ENCODE data around the gene ACTL8.

Gene ACTL8

GRCh38 chr1:17765444-17766411 lies 10.6 kb downstream of the ACTL8 start:
- Histone ChIP-seq H3K27ac (ENCODE audit: low read length) (no peak overlapping the region), H3K9ac (ENCODE audit: low read length) (no peak overlapping the region), H3K4me2 (ENCODE audit: low read depth, low read length) (no peak overlapping the region), H3K36me3 (replicated peaks; ENCODE audit: insufficient read depth, low read length) (no peaks in the 10 kb centered on the region), H3K9me3 (replicated peaks; ENCODE audit: insufficient read depth, low read length) (no peaks in the 10 kb centered on the region), H3K27me3 (replicated peaks; ENCODE audit: insufficient read depth, low read length) (peaks cover 87% of the 10 kb centered on the region), H3K9me2 (replicated peaks; ENCODE audit: insufficient read depth, low read length) (no peaks in the 10 kb centered on the region), H3F3A (ENCODE audit: insufficient read depth, low read length) (no peaks in the 10 kb centered on the region), H3K79me2 (ENCODE audit: low read length) (no peaks in the 10 kb centered on the region), H4K20me1 (ENCODE audit: insufficient read depth, low read length) (no peaks in the 10 kb centered on the region), H3K4me1 (ENCODE audit: low read length) (no peaks in the 10 kb centered on the region), H2AFZ (ENCODE audit: low read length) (no peak overlapping the region), H3K4me3 (ENCODE audit: low read length) (no peak overlapping the region)
- no peak for DNase-seq
- TF ChIP-seq CTCF (IDR thresholded peaks at IDR 0.05; ENCODE audit: low read length) (no peak), EZH2phosphoT487 (IDR thresholded peaks at IDR 0.05; ENCODE audit: low read length) (no peak), EZH2 (optimal IDR thresholded peaks at IDR 0.05; ENCODE audit: low read depth, low read length) (no peak)

GRCh38 chr1:17768651-17769241 lies 13.6 kb downstream of the ACTL8 start:
- TF ChIP-seq EZH2phosphoT487 (IDR thresholded peaks at IDR 0.05; ENCODE audit: low read length) (no peak), EZH2 (optimal IDR thresholded peaks at IDR 0.05; ENCODE audit: low read depth, low read length) (no peak), CTCF (IDR thresholded peaks at IDR 0.05; ENCODE audit: low read length) (no peak)
- Histone ChIP-seq H3K79me2 (ENCODE audit: low read length) (no peaks in the 10 kb centered on the region), H3K9me2 (replicated peaks; ENCODE audit: insufficient read depth, low read length) (no peaks in the 10 kb centered on the region), H3K4me1 (ENCODE audit: low read length) (no peaks in the 10 kb centered on the region), H3K27me3 (replicated peaks; ENCODE audit: insufficient read depth, low read length) (peaks cover 96% of the 10 kb centered on the region), H2AFZ (ENCODE audit: low read length) (no peak overlapping the region), H3K4me3 (ENCODE audit: low read length) (no peak overlapping the region), H3K9ac (ENCODE audit: low read length) (no peak overlapping the region), H3K27ac (ENCODE audit: low read length) (no peak overlapping the region), H4K20me1 (ENCODE audit: insufficient read depth, low read length) (no peaks in the 10 kb centered on the region), H3F3A (ENCODE audit: insufficient read depth, low read length) (no peaks in the 10 kb centered on the region), H3K36me3 (replicated peaks; ENCODE audit: insufficient read depth, low read length) (no peaks in the 10 kb centered on the region), H3K9me3 (replicated peaks; ENCODE audit: insufficient read depth, low read length) (no peaks in the 10 kb centered on the region), H3K4me2 (ENCODE audit: low read depth, low read length) (no peak overlapping the region)
- DNase-seq, result no peak

GRCh38 chr1:17770983-17771382 lies 15.8 kb downstream of the ACTL8 start:
- no peaks in the 10 kb centered on the region for H4K20me1 ChIP-seq (ENCODE audit: insufficient read depth, low read length)
- H2AFZ ChIP-seq (ENCODE audit: low read length), result no peak overlapping the region
- peaks cover 97% of the 10 kb centered on the region for H3K27me3 ChIP-seq (replicated peaks; ENCODE audit: insufficient read depth, low read length)
- H3K9ac ChIP-seq (ENCODE audit: low read length), result no peak overlapping the region
- no peaks in the 10 kb centered on the region for H3K36me3 ChIP-seq (replicated peaks; ENCODE audit: insufficient read depth, low read length)
- TF ChIP-seq EZH2phosphoT487 (IDR thresholded peaks at IDR 0.05; ENCODE audit: low read length), result no peak
- H3K9me2 ChIP-seq (replicated peaks; ENCODE audit: insufficient read depth, low read length), result no peaks in the 10 kb centered on the region
- no peaks in the 10 kb centered on the region for H3F3A ChIP-seq (ENCODE audit: insufficient read depth, low read length)
- H3K4me1 ChIP-seq (ENCODE audit: low read length), result no peaks in the 10 kb centered on the region
- H3K4me2 ChIP-seq (ENCODE audit: low read depth, low read length), result no peak overlapping the region
- H3K9me3 ChIP-seq (replicated peaks; ENCODE audit: insufficient read depth, low read length), result no peaks in the 10 kb centered on the region
- no peaks in the 10 kb centered on the region for H3K79me2 ChIP-seq (ENCODE audit: low read length)
- DNase-seq, result no peak
- no peak overlapping the region for H3K4me3 ChIP-seq (ENCODE audit: low read length)
- no peak overlapping the region for H3K27ac ChIP-seq (ENCODE audit: low read length)
